Fibroblast of villous mesenchyme (primary cell): ENCODE results near the gene TMTC2. TPM values are rescaled to one million over a fixed set of nuclear protein-coding genes. Genes with fewer than 3 reads are reported as not detected.

Experiments used
- DNase-seq: peaks from one replicate; pipeline ENCODE4 v3.0.0-alpha.2; 2010; ENCODE audit warnings: low read depth
- H3K4me3 ChIP-seq: 2 replicates; pipeline ENCODE4 v1.5.1; 2011; ENCODE audit warnings: low read depth, mild to moderate bottlenecking, low read length
- CTCF ChIP-seq: IDR thresholded peaks from 2 replicates; pipeline ENCODE4 v1.5.1; 2012; ENCODE audit warnings: low read depth, mild to moderate bottlenecking, low read length; ENCODE audit not compliant: insufficient read depth
- total RNA-seq: library from RNA; depleted of rRNA; stranded (reverse); fragments of >200 nt; gene quantifications from 2 replicates; pipeline ENCODE4 v1.2.3, GENCODE V29; 2012

Gene TMTC2
- total RNA-seq, 1 donor, result 5.2 TPM

- no peak for TF ChIP-seq CTCF
- no peak overlapping the region for H3K4me3 ChIP-seq
- no peak for DNase-seq
Observed at GRCh38 chr12:82996168-82996812, 309.6 kb downstream of the TMTC2 start.

DNA sequence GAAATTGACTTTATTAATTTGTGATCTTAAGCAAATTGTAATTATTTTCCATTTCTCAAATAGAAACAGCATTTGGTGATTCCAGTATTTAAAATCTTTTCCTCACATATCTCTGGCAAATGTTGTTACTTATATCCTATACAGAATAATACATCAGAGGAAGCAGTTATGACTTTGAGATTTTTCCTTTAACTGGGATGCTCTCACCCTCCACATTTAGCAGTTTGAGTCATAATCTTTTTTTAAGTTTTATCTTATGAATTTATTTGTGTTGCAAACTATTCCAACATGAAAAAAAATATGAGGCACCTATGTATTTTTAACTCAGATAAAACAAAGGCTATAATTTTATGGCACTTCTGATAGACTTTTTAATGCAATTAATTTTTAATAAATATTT, 311.8 kb downstream of the TMTC2 start:
- H3K4me3 ChIP-seq, result no peak overlapping the region
- no peak for TF ChIP-seq CTCF
- no peak for DNase-seq

GRCh38 chr12:83003026-83003425, 316.3 kb downstream of the TMTC2 start:
- no peak for DNase-seq
- H3K4me3 ChIP-seq, result no peak overlapping the region
- no peak for TF ChIP-seq CTCF

DNA sequence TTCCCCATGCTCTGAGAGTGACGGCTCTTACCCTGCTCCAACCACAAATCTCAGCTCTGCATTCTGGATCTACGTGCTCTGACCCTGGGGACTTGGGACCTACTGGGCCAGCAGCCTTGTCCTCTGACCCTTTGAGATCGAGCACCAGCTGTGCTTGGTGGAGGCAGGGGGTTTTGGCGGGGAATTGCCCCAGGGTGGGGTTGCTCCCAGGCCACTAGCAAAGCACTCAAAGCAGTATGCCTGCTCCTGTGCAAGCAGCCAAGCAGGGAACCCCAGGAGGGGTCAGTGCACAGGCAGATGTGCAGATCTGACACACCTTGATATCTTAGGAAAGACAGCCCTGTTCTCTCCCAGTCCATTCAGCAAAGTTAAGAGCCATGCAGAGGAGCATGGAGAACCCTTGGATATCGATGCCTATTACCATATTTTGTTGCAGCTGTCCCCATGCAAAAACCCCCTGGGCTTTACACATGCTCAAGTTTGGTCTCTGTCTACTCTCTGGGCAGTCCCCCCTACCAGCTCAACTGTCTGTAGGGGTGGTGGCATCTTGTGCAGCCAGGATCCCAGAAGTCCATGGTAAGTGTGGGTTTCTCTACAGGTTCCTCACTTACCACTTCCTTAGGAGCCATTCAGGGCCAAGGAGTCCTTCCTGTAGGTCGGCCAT, 319.0 kb downstream of the TMTC2 start:
- TF ChIP-seq CTCF, result no peak
- H3K4me3 ChIP-seq, result no peak overlapping the region
- DNase-seq, result no peak

DNA sequence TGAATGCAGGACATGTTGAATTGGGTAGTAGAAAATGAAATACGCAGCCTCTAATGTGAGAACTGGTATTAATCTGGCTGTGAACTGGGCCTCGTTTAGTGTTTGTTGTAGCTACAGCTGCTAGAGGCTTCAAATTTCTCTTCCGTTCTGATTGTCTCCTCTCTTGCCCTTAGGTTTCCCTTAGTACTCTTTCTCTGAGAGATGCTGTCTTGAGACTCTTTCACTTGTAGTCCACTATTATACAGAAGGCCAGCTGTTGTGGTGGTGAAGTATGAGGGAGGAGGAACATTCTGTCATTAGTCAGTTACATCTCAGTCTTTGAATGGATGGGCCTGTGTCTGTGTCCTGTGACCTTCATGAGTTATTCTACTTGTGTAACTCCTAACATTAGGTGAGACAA, 322.0 kb downstream of the TMTC2 start:
- H3K4me3 ChIP-seq, result no peak overlapping the region
- no peak for TF ChIP-seq CTCF
- no peak for DNase-seq

- no peak overlapping the region for H3K4me3 ChIP-seq
- no peak for TF ChIP-seq CTCF
- no peak for DNase-seq
Observed at GRCh38 chr12:83010169-83010804, 323.6 kb downstream of the TMTC2 start.
